Stimulated activated CD4-positive, alpha-beta T cell treated with anti-CD3 and anti-CD28 coated beads, Interleukin-2, amount 100 ng/mL, for 48 hours (primary cell): ENCODE data around the gene GH1.

Experiments used
- DNase-seq, 2 donors: peaks; one replicate each; pipeline ENCODE4 v3.0.0-alpha.2; 2020

GH1 gene

DNA sequence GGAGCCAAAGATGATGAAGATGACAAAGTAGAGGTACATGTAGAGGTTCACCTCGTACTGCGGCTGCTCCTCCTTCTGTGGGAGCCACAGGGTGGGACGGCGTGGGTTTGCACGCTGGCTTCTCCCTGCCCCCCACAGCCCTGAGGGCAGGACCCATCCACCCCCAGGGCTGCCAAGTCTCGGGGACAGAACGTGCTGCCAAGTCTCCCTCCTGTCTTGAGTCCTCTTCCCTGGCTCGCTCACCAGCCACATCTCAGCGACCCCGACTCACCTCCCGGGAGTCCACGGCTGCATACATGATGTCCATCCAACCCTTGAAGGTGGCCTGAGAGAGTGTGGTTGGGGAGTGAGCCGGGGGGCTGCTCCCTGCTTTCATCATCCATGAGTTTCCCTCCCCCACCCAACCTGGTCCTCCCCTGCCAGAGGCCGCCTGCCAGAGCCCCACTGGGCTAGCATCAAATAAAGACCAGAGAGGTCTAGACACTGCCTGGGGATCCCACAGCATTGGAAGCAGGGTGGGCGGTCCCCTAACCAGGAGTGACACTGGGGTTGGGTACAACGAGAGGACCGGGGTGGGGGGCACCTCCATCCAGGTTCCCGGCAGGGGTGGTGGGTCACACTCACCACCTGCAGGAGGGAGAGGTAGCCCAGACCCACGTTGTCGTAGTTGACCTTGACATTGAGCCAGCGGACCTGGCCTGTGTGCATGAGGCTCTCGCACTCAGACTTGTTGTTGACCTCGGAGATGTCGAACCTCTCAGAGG, 26.3 kb upstream of the GH1 start:
- no peak for DNase-seq

DNA sequence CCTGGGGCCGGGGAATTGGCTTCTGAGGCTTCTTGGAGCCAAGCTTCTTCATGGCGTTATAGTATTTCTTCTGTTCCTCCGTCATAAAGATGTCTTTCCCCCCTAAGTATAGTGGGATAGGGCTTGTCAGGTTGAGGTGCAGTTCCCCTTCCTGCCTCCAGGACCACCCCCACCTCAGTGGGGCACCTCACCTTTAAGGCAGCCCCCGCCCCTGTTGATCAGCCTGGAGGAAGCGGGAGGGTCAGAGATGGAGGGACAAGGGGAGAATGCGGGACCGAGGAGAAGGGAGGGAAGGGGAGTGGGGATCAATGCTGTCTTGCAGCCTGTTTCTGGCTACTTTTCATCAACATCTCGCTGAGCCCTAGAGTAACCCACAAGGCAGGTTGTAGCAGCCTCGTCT, 25.1 kb upstream of the GH1 start:
- no peak for DNase-seq

DNA sequence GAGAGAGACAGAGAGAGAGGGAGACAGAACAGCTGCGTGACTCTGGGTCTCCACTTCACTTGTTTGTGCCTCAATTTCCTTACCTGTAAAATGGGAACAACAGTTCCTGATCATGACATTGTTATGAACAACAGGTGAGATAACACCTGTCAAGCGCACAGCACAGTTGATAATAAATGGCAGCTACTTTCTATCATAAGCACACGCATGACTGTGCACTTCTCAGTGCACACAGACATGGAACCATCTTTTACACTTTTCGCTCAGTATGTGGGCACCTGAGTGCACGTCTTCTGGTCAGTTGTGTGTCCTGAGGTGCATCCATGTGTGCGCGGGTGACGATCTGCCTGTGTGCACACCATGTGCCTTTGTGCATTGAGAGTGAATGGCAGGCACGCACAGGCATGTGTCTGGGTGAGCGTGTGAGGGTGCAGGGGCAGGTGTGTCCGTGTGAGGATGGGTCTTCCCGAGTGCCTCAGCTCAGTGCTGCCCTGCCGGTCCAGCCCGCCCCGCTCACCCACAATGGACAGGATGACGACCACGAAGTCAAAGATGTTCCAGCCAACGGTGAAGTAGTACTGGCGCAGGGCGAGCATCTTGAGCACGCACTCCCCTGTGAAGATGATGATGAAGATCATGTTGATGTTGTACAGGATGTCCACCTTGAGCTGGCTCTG, 23.8 kb upstream of the GH1 start:
- DNase-seq = no peak

DNA sequence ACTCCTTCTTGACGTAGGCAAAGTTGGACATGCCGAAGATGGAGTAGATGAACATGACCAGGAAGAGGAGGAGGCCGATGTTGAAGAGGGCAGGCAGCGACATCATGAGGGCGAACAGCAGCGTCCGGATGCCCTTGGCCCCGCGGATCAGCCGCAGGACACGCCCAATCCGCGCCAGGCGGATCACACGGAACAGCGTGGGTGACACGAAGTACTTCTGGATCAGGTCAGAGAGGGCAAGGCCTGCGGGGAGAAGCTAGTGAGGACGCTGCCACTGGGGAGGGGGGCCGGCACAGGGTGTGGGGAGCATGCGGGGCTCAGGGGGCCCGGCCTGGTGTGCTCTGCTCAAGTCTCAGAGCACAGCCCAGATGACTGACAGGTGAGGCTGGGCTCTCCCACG, 23.1 kb upstream of the GH1 start:
- DNase-seq = no peak

DNA sequence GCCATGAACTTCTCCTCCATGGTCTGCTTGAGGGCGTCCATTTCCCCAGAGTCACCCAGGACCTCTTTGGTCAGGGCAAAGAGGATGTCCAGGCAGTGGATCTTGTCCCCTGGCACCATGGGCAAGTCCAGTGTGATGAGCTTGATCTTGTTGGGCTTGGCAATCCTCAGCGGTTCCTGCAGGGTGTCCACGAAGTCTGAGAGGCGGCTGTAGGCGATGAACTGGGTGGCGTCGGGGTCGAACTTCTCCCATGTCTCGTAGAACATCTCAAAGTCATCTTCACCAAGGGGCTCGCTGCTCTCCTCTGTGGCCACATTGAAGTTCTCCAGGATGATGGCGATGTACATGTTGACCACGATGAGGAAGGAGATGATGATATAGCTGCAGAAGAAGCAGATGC, 22.5 kb upstream of the GH1 start:
- no peak for DNase-seq

DNA sequence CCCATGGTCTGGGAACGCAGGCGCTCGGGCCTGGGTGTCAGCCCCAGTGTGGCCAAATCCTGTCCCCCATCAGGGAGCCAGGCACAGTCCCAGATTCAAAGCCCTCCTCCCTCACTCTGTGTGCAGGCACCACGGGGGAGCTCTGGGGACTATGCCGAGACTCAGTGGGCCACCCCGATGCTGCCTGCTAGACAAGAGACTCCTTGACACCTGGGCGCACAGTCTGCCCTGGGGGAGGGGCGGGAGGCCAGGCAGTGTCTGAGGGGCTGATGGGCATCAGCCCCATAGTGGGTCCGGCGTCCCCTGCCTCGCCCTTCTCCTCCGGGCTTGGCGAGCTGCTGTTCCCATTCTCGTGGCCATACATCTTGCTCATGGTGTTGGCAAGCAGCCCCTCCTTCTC, 21.9 kb upstream of the GH1 start:
- DNase-seq = no peak

DNA sequence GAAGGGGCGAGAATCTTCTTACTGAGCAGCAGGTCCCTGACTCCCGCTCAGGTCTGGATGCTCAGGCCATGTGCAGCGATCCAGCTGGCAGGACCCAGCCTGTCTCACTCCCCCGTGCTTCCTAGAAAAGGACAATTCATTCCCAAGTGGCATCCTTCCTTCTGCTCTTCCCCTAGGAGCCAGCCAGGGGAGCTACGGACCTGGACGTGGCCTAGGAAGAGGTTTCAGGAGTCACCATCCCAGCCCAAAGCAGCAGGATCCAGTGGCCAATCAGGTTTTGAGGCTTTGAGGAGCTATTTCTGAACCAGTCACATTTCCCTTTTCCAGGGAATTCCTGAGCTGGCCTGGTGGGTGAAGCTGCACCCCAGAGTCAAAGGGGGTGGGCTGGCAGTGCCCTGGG, 21.2 kb upstream of the GH1 start:
- DNase-seq = no peak

DNA sequence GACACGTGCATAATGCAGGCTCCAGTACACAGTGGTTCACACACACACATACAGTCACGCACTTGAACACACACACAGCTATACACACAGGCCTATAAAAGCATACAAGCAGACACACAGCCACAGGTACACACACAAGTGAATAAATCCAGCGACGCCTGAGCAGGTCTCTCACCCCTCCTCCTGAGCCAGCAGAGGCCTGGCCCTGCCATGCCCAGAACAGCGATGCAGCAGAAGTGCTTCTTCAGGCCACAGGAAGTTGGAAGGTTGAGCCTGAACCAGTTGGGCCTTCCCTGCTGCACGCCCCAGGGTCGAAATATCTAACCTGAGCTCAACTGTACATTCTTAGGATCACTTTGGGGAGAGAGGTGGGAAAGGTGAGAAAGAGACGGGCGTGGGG, 20.8 kb upstream of the GH1 start:
- no peak for DNase-seq

DNA sequence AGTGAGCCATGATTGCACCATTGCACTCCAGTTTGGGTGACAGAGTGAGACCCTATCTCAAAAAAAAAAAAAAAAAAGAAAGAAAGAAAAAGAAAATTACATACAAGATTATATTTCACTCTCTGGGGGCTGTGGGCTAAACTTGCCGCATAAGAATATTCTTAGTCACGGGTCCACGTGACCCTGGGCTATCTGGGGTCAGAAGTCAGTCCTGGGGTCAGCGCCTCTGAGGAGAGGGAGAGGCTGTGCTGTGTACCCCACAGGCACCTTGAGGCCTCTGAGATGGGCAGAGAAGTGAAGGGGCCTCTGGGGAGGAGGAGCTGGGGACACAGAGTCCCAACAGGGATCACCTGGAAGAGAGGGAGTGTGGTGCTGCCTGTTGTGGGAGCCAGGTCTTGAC, 19.3 kb upstream of the GH1 start:
- DNase-seq = no peak

DNA sequence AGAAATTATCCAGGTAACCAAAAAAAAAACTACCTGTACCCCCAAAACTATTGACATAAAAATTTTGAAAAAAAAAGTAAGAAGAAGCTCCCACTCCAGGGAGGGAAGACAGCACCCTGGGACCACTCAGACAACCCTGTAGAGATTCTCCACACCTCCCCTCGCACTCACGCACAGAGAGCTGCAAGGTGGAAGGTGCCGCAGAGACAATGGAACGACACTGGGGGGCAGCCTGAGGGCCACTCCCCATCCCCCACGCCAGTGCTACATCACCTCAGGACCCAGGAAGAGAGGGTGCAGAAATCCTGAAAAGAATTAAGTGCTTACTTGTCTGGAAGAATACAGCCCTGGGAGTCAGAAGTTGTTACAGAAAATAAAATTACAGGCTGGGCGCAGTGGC, 18.7 kb upstream of the GH1 start:
- DNase-seq = no peak

DNA sequence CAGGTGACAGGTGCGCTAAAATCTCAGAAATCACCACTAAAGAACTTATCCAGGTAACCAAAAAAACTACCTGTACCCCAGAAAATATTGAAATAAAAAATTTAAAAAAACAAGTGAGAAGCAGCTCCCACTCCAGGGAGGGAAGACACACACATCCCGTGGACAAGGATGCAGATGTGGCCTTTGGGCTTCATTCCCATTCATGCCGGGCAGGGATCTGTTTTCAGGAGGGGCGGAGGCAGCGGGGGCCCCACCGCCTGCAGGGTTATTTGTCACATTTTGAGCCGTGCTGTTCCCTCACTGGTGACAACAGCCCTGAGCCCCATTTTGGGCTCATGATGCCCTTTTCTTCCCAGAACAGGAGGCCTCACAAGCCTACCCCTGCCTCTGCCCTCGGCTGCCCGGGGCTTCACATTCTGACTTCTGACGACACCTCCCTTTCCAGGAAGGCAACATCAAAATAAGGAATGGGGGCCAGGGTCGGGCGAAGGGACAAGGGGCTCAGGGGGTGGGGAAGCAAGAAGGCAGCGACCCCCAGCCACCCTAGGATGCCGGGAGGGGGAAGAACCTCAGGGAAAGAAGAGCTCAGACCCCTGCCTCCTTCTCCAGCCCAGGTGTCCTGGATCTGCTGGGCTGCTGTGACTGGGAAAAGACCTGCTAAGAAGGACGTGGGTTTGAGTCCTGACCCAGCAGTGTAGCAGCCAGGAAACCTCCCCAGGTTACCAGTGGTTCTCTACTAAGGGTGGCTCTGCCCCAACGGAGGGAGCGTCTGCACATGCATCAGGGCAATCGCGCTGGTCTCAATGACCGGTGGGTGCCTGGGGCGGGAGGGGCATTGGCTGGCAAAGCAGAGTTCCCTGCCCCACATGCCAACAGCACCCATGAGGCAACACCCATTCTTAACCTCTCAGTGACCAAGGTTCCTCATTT, 15.8 kb upstream of the GH1 start:
- no peak for DNase-seq

DNA sequence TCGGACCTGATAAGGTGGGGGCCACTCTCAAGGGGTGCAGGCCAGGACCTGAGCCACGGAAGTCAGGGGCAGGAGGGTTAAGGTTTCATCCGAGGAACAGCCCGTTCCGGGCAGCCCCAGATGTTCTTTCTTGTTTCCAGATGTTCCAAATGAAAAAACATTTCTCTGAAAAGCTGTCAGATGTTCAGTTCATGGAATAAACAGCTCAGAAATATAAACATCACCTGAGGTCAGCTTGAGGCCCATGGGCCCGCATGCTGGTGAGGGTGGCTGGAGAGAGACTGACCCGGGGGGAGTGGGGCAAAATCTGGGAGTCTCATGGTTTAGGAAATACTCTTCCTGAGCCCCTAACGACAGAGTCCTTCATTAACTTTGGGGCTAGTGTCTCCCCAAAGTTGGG, 15.0 kb upstream of the GH1 start:
- DNase-seq = no peak

DNA sequence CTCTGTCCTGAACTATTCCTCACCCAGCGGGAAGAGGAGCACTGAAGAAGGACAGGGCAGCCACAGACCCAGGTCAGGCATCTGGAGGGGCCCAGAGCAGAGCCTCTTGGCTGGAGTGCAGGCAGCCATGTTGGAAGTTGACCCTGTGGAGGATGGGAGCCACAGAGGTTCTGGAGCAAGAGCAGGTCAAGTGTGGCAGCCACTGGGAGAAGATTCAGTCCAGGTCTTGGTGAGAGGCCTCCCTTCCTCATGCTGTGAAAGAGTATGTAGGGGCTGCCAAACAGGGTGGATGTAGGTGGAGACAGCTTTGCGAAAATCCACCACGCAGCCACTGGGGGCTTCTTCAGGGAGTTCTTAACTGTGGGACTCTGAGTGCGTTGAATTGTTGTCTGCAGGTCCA, 14.1 kb upstream of the GH1 start:
- DNase-seq = no peak

DNA sequence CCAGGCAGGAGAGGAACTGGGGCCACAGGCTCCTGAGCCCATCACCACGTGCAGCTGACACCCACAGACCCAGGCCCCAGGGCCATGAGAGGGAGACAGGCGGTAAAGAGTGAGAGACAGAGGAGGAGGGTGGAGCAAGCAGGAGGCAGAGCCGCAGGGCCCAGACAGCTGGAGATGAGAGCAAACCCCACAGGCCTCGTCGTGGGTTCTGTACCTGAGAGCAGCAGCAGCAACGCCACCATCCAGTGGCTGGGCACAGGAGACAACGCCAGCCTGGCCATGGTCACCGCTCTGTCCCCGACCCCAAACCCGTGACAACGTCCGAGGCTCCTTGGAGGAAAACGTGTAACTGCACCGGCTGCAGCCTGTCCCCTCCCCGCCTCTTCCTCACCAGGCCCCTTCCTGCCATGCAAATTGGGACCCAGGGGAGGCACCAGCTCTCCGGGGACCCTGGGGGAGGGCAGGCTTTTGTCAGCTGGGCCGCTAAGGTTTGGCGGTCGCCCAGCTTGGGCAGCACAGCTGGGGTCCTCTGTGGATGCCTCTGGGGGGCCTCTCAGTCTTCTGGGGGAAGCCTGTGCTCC, 13.4 kb upstream of the GH1 start, which contains the start of gene CD79B:
Gene CD79B (minus strand): TSS at position 351 of the 581 bp plus-strand sequence. CDS start 70 bp downstream, at position 281.
- peak; percentile 32 to 38 for DNase-seq

DNA sequence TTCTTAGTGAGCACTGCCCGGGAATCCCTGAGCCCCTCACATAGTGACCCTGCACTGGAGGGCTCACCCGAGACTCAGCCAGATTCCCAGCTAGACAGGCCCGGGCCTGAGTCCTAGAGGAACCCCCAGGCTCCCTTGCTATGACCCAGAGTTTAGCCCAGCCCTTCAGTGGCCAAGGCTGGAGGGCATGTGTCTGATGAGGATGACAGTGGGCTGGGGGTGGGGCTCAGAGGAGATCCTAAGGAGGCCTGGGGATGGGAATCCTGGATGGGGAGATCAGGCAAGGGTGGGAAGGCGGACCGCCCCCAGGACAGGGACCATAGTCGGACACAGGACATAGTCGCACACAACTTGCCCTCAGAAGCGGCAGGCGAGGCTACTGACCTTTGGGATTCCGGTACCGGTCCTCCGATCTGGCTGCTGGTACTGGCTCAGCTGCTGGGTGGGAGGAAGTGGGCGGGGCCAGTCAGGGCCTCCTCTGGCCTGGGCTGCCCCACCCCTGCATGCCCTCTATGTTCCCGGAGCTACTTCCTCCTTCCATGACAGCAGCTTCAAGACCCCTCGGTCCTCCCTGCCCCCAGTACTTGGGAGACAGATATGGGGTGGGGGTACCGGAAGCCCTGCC, 12.4 kb upstream of the GH1 start:
- peak; percentile 31 to 43 for DNase-seq

DNA sequence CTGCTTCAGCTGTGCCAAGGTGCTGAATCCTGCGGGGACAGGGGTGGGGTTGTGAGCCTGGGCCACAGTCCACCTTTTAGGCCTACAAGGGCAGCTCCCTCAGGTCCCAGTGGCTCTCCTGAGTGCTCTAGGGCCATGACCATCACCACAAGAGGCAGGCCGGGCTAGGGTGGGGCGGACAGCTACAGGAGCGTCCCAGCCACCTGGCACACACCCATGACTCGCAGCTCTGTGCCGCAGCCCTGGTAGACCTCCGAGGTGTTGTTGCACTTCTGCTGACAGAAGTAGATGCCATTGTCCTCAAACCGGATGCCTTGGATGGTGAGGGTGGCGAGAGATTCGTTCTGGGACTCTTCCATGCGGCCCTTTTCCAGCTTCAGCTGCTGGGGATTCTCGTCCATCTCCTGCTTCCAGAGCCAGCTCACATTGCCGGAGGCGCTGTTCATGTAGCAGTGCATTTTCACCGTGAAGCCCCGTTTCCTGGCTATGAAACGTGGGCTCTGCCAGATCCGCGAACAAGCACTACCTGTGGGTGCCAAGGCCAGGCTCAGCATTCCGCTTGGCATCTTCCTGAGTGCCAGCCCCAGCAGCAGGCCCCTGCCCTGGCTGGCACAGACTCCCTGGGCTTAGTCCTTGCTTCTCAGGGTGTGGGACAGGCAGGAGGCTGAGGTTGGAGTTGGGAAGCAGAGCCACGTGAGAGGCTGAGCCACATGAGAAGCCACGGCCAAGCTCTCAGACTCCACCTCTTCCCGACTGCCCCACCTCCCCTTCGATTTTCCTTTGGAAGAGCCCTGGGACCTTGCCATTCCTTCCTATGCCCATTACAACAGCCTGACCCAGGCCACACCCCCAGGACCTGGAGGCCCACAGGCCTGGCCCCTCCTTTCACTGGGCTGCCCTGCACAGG, 11.5 kb upstream of the GH1 start:
- no peak for DNase-seq

DNA sequence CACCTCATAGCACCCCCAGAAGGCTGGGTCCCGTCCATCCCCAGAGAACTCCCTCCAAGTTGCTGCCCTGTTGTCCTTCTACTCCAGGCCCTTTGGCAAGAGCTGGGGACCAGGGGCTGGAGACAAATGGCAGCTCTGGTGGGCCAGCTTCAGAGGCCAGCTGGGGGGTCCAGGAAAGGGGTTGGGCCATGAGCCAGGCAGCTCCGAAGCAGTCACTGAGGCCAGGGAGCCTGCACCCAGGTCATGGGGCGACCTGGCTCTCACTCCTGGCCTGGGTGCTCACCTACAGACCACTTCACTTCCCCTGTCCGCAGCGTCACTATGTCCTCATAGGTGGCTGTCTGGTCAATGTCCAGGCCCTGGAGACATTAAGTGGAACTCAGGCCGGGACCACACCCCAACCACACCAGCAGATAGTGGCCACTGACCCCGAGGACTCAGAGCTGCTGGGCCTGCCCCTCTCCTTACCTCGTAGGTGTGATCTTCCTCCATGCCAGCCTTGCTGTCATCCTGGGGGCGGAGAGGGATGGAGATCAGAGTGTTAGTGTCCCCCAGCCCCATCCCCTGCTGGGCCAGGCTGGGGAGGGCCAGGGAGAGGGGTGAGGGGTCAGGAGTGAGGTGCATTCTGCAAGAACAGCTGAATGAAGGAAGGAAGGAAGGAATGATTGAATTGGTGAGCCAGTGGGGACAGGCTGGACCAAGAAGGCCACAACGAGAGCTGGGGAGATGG, 10.5 kb upstream of the GH1 start:
- DNase-seq = no peak

DNA sequence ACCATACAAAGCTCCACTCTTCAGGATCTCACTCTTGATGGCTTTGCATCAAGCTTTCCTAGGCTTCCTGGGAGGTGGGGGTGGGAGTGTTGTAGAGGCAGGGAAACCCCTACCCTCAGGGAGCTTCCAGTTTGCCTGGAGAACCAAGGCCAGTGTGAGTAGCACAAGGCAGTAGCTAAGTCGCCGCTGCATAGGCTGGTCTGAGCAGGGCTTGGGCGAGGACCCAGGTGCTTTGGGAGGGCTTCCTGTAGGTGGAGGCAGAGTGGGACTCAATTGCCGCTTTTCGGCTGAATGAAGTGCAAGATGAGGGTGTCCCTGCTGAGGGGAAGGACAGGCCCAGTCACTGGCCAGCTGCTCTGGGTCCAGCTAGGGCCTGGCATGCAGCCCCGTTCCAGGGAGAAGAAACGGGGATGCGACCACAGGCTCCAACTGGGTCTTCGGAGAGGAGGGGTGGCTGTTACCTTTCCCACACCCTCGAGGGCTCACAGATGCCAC, 9.6 kb upstream of the GH1 start:
- DNase-seq = no peak

DNA sequence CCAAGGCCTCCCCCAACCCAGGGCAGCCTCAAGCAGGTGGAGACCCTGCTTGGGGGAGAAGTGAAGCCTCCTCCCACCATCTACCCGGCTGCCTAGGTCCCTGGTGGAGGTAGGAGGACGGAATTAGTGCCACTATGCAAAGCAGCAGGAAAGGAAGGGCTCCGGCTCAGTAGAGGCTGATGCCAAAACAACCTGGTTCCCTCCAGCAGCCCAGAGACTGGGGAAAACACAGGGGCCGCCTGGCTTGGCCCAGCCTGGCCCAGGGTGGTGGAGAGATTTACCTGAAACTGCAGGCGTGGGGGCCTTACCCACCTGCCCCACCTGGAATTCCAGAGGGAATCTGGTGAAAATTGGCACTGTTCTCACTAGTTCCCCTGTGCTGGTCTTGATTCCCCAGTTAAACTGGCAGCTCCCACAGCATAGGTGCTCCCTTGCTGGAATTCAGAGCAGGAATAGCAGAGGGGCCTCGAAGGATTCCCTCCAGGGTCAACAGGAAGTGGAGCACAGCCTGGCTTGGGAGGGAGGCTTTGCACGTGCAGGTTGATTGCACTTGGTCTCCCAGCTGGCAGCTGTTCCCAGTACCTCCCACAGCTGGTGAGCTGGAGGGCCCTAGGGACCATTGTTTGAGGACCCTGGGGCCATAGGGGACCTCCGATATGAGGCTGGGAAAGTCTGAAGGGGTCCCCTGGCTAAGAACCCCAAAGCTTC, 9.0 kb upstream of the GH1 start:
- no peak for DNase-seq

DNA sequence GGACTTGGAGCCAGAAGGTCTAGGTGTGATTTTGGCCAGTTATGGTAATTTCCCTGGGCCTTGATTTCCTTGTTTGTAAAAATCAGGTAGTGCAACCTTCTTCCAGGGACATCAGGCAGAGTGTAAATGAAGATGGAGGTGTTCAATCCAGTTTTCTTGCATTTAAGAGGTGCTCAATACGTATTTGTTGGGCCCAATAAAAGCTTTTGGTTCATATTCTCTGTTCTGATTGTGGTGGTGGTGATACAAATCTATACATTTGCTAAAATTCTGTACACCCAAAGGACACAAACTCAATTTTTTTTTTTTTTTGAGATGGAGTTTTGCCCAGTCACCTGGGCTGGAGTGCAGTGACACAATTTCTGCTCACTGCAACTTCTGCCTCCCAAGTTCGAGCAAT, 7.5 kb upstream of the GH1 start:
- DNase-seq = no peak
